Left forelimb (tissue), 1 donor: Measurements from ENCODE around the gene HCN1.

ENCODE experiments used
- DNase-seq: peaks from one replicate; pipeline ENCODE4 v3.0.0-alpha.2; 2018; ENCODE audit warnings: low spot score

The HCN1 gene

DNA sequence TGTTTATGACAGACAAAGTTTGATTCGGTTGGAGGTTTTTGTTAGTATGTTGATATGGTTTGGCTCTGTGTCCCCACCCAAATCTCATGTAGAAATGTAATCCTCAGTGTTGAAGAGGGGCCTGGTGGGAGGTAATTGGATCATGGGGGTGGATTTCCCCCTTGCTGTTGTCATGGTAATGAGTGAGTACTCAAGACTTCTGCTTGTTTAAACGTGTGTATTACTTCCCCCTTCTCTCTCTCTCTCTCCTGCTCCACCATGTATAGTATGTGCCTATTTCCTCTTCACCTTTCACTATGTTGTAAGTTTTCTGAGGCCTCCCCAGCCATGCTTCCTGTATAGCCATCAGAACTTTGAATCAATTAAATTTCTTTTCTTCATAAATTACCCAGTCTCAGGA, 415.1 kb downstream of the HCN1 start:
- DNase-seq = no peak

DNA sequence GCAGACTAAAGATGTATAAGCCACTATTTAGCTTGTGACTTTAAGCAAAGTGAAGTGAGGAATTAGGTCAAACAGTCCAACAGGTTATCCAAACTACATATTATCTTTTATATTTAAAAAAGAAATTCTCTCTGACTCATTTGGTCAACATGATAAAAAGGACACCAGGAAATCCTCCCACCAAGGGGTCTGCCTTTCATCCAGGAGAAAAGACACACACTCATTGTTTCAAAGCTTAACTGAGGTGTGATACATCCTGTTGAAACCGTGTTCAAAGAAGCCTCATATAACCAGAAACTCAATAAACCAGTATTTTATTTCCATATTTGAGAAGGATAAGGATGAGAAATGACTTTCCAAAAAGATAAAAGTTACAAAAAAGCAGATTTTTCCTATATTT, 417.1 kb downstream of the HCN1 start:
- DNase-seq = no peak

DNA sequence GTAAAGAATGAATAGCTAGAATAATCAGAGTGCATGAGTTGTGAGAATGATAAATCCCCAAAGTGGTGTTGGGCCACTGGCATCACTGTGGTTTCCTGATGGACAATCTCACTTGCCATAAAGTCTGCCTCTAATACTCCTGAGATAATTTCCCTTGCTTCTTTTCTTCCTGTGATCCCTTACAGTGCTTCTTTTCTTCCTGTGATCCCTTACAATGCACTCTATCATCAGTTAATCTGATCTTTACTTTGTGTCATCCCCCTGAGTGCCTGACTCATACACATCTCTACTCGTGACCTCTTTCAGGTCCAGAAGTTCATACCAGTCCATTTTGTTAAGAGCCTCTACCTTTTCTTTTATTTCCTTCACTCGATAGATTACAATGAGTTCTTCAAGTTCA, 418.3 kb downstream of the HCN1 start:
- no peak for DNase-seq

DNA sequence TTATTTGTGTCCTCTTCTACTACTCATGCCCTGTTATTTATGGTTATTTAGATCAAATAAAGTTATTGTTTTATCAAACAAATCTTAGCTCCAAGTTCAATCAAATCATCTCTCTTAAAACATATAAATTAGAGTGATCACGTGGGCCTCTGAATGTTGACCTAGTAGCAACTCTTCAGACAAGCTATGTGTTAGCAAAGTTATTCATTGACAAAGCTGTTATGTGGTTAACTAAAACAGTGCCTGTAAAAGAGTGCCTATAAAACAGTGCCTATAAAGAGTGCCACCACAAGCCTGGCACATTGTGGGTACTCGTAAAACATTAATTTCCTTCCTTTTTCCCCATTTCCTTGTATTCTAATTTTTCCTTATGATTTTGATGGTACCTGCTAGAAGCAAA, 421.9 kb downstream of the HCN1 start:
- no peak for DNase-seq

DNA sequence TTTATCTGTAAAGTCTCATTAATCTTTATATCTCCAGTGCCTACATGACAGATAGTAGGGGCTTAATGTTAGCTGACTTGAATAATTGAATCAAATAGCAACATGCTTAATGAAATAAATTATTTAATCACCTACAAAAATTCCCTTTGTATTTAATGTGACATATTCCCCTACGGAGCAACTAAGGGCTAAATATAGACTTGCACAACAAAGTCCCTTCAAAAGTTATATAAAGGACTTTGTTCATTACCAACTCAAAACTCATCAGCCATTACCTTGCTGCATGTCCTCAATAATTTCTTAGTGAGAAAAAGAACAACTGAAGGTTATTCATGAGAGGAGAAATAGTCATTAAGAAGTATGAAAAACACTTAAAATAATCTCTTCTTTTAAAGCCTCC, 424.6 kb downstream of the HCN1 start:
- no peak for DNase-seq

DNA sequence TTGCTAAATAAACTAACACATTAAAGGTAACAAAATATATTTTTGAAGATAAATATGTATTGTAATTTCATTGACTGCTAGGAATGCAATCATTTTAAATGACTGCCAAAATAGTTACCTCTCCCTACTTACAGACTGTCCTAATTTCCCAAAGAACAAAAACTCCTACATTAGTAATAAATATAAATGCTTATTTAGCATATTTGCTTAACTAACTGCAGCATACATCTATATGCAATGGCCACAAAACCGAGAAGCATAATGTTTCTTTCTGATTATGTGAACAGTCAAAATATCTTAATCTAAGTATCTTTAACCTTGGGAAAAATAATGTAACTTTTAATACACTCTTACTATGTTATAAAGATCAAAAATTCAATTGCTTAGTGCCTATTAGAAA, 431.7 kb downstream of the HCN1 start:
- no peak for DNase-seq

DNA sequence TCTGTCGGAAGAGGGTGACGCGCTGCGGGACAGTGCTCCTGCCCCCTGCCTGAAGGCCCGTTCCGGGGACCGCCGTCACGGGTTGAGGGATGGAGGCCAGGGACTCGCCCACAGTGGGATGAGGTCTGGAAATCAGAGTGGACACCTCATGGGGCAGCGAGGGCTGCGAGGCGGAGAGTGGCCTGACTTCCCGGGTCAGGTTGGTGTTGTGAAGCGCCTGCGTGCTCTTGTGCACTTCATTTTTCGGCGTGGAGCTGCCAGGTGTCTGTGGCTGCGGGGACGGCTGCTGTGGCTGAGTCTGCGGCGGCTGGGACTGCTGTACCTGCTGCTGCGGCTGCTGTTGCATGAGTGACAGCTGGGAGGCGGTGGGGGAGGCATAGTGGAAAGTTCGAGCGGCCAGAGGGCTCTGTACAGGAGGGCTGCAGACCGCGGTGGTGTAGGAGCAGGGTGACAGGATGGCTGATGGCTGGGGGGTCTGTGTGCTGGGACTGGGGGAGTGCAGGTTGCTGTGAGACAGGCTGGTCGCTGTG, 434.1 kb downstream of the HCN1 start:
- DNase-seq = no peak

DNA sequence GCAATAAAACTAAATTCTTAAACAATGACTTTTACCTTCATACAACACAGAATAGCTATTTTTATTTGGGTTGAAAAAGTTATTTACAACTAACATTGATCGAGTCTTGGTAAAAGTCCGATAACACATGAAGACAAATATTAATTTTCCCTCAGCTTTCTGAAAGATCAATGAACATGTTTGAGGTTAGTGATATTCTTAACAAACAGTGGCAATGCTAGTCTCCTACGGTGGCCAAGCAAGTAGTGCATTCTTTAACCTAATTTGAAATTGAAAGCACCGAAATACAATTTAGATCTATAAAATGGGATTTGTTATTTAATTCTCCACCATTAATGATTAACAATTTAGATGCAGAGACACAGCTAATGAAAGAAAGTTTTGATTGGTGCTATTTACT, 435.1 kb downstream of the HCN1 start:
- no peak for DNase-seq

DNA sequence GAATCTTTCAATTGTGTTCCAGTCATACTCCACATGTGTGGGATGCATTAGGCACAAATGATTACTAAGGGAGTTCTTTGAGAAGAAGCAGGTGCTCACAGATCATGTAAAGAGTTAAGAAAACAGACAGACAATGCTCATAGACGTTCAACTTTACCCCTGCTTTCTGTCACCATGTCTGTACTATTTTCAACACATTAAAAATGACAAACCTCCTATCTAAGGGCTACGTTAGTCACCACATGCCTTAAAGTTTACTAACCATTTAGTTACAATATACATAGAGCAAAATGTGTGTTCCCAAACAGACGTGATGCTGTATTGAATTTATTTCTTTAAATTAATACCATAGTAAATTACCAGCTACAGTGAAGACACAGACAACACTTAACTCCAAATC, 435.9 kb downstream of the HCN1 start:
- no peak for DNase-seq

DNA sequence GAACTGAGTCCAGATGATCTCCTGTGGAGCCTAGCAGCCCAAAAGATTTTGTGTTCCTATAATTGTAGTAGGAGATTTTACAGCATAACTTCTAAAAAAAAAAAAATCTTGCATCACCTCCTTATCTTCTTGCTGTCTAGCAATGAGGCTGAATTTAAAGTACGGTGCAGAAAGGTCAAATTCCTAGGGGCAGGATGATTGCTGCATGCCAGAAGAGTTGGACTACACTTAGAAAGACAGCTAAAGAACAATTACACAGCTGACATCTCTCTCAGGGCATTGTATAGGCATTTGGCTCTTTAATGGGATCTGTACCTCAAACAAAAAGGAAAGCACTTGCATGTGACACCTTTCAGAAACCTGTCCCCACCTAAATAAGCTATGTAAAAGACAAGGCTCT, 443.2 kb downstream of the HCN1 start:
- DNase-seq = no peak

DNA sequence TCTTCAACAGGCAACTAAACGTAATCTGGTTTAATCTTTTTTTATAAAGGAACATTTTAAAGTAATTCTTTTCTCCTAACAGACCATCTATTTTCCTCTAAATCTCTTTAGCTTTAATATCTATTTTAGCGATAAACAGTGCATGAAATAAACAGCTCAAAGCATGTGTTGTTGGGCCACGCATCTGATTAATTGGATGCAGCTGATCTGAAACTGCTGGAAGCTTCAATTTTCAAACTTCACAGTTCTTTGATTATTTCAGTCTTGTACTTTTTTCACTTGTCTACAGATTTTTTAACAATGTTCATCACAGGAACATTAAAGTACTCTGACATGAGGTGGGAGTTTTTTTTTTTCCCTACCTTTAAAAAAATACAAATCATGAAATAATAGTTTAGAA, 443.6 kb downstream of the HCN1 start:
- DNase-seq = no peak

DNA sequence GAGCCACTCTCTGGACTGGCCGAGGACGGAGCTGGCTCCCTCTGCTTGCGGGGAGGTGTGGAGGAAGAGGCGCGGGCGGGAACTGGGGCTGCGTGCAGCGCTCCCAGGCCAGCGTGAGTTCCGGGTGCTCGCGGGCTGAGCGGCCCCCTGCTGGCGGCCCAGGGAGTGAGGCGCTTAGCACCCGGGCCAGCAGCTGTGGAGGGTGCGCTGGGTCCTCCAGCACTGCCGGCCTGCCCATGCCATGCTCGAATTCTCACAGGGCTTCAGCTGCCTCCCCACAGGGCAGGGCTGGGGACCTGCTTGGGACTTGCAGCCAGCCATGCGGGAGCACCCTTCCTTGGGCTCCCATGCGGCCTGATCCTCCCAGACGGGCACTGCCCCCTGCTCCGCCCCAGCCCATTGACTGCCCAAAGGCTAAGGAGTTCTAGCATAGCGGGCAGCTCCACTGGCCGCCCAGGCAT, 470.6 kb downstream of the HCN1 start:
- DNase-seq = no peak

DNA sequence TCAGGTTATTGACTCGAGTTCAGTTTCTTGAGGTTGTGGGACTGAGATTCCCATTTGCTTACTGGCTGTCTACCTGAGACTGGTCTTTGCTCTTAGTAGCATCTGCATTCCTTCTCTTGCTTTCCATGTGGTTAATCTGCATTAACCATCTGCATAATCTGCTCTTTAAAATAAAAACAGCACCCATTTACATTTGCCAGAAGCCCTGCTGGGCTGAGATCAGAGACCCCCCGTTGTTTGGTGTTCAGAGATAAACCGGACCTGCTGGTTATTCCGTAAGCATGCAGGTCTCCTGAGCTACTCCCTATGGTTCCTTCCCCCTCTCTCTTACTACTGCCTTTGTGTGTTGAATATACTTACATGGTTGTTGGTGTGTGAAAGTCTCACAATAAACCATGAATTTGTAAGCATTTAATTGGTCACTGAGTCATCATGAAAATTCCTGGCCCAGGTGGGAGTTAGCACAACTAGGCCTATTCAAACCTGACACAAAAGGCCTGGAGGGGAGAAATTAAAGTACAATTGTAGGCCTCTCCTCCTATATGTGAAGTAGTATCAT, 490.7 kb downstream of the HCN1 start:
- DNase-seq = no peak
